Measurements from ENCODE around the gene ITGAX.

ITGAX gene

GRCh38 chr16:31397701-31398100 is 42.7 kb downstream of the ITGAX start:
- Histone ChIP-seq H3K4me3 (ENCODE audit: low read depth, low read length) (no peak overlapping the region), H3K27me3 (ENCODE audit: control insufficient read depth, insufficient read depth, low read length) (no peaks in the 10 kb centered on the region), H3K9me3 (ENCODE audit: control insufficient read depth, insufficient read depth, low read depth, low read length) (peaks cover 8% of the 10 kb centered on the region; the same call in 1 of the 2 replicates), H3K9ac (ENCODE audit: low read length) (no peak overlapping the region), H3K4me1 (ENCODE audit: control insufficient read depth, insufficient read depth, low read length) (peaks cover 4% of the 10 kb centered on the region; the same call in 1 of the 2 replicates), H3K27ac (ENCODE audit: low read depth, low read length) (no peak overlapping the region), H3K36me3 (ENCODE audit: control insufficient read depth, insufficient read depth, low read length) (no peaks in the 10 kb centered on the region)

DNA sequence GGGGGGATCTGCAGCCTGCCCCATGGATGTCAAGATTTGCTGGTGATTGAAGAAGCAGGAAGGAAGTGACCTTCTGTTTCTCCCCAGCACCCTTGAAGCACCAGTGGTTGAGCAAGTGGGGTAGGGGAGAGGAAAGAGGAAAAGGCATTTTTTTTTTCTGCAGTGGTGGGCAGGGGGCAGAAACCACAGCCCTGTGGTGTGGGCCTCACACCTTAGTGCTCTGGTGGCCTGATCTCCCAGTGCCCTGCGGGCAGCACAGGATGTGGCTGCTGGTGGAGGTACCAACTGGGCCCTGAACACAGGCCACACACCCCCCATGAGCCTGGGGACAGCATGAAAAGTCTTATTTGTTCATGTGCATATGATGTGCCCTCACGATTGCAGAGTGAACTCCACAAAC is 45.2 kb downstream of the ITGAX start:
- H3K4me3 ChIP-seq (ENCODE audit: low read depth, low read length) = no peak overlapping the region
- peaks cover 8% of the 10 kb centered on the region; the same call in 1 of the 2 replicates for H3K9me3 ChIP-seq (ENCODE audit: control insufficient read depth, insufficient read depth, low read depth, low read length)
- no peak overlapping the region for H3K9ac ChIP-seq (ENCODE audit: low read length)
- no peak overlapping the region for H3K27ac ChIP-seq (ENCODE audit: low read depth, low read length)
- H3K4me1 ChIP-seq (ENCODE audit: control insufficient read depth, insufficient read depth, low read length) = no peaks in the 10 kb centered on the region
- no peaks in the 10 kb centered on the region for H3K36me3 ChIP-seq (ENCODE audit: control insufficient read depth, insufficient read depth, low read length)
- H3K27me3 ChIP-seq (ENCODE audit: control insufficient read depth, insufficient read depth, low read length) = no peaks in the 10 kb centered on the region

GRCh38 chr16:31401436-31401835 is 46.5 kb downstream of the ITGAX start:
- H3K27ac ChIP-seq (ENCODE audit: low read depth, low read length) = no peak overlapping the region

GRCh38 chr16:31402687-31403086 is 47.7 kb downstream of the ITGAX start:
- H3K4me3 ChIP-seq (ENCODE audit: low read depth, low read length) = no peak overlapping the region

More at GRCh38 chr16:31401436-31401835, 46.5 kb downstream of the ITGAX start:
- Histone ChIP-seq H3K4me1 (ENCODE audit: control insufficient read depth, insufficient read depth, low read length) (no peaks in the 10 kb centered on the region), H3K9ac (ENCODE audit: low read length) (no peak overlapping the region), H3K36me3 (ENCODE audit: control insufficient read depth, insufficient read depth, low read length) (no peaks in the 10 kb centered on the region), H3K27me3 (ENCODE audit: control insufficient read depth, insufficient read depth, low read length) (no peaks in the 10 kb centered on the region), H3K9me3 (ENCODE audit: control insufficient read depth, insufficient read depth, low read depth, low read length) (peaks cover 8% of the 10 kb centered on the region; the same call in 1 of the 2 replicates), H3K4me3 (ENCODE audit: low read depth, low read length) (no peak overlapping the region)

GRCh38 chr16:31403590-31404352 is 48.8 kb downstream of the ITGAX start:
- H3K27me3 ChIP-seq (ENCODE audit: control insufficient read depth, insufficient read depth, low read length) = peaks cover 3% of the 10 kb centered on the region; the same call in 1 of the 2 replicates
- H3K4me3 ChIP-seq (ENCODE audit: low read depth, low read length) = no peak overlapping the region
- no peak overlapping the region for H3K9ac ChIP-seq (ENCODE audit: low read length)
- H3K27ac ChIP-seq (ENCODE audit: low read depth, low read length) = no peak overlapping the region
- H3K4me1 ChIP-seq (ENCODE audit: control insufficient read depth, insufficient read depth, low read length) = no peaks in the 10 kb centered on the region
- H3K9me3 ChIP-seq (ENCODE audit: control insufficient read depth, insufficient read depth, low read depth, low read length) = peaks cover 8% of the 10 kb centered on the region; the same call in 1 of the 2 replicates
- H3K36me3 ChIP-seq (ENCODE audit: control insufficient read depth, insufficient read depth, low read length) = no peaks in the 10 kb centered on the region

More at GRCh38 chr16:31402687-31403086, 47.7 kb downstream of the ITGAX start:
- H3K9ac ChIP-seq (ENCODE audit: low read length) = no peak overlapping the region
- H3K36me3 ChIP-seq (ENCODE audit: control insufficient read depth, insufficient read depth, low read length) = no peaks in the 10 kb centered on the region
- peaks cover 8% of the 10 kb centered on the region; the same call in 1 of the 2 replicates for H3K9me3 ChIP-seq (ENCODE audit: control insufficient read depth, insufficient read depth, low read depth, low read length)
- no peaks in the 10 kb centered on the region for H3K4me1 ChIP-seq (ENCODE audit: control insufficient read depth, insufficient read depth, low read length)
- H3K27ac ChIP-seq (ENCODE audit: low read depth, low read length) = no peak overlapping the region
- H3K27me3 ChIP-seq (ENCODE audit: control insufficient read depth, insufficient read depth, low read length) = peaks cover 3% of the 10 kb centered on the region; the same call in 1 of the 2 replicates

GRCh38 chr16:31404353-31405064 is 49.5 kb downstream of the ITGAX start:
- Histone ChIP-seq H3K9me3 (ENCODE audit: control insufficient read depth, insufficient read depth, low read depth, low read length) (peaks cover 5% of the 10 kb centered on the region; the same call in 1 of the 2 replicates), H3K4me1 (ENCODE audit: control insufficient read depth, insufficient read depth, low read length) (no peaks in the 10 kb centered on the region), H3K27ac (ENCODE audit: low read depth, low read length) (no peak overlapping the region), H3K27me3 (ENCODE audit: control insufficient read depth, insufficient read depth, low read length) (peaks cover 3% of the 10 kb centered on the region; the same call in 1 of the 2 replicates), H3K9ac (ENCODE audit: low read length) (no peak overlapping the region), H3K36me3 (ENCODE audit: control insufficient read depth, insufficient read depth, low read length) (no peaks in the 10 kb centered on the region), H3K4me3 (ENCODE audit: low read depth, low read length) (no peak overlapping the region)

DNA sequence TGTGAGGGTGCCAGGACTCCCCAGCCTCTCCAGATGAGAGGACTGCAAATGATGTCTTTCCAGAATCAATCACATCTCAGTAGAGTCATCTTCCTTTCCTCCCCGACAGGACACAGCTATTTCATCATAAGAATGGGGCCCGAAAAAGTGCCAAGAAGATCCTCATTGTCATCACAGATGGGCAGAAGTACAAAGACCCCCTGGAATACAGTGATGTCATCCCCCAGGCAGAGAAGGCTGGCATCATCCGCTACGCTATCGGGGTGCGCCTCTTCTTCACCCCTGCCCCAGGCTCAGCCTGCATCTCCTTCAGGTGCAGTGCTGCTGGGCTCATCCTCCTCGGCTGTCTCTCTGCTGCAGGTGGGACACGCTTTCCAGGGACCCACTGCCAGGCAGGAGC is 52.4 kb downstream of the ITGAX start:
- H3K27ac ChIP-seq (ENCODE audit: low read depth, low read length) = no peak overlapping the region
- no peak overlapping the region for H3K9ac ChIP-seq (ENCODE audit: low read length)
- H3K9me3 ChIP-seq (ENCODE audit: control insufficient read depth, insufficient read depth, low read depth, low read length) = no peaks in the 10 kb centered on the region
- no peaks in the 10 kb centered on the region for H3K4me1 ChIP-seq (ENCODE audit: control insufficient read depth, insufficient read depth, low read length)
- no peaks in the 10 kb centered on the region for H3K36me3 ChIP-seq (ENCODE audit: control insufficient read depth, insufficient read depth, low read length)
- no peak overlapping the region for H3K4me3 ChIP-seq (ENCODE audit: low read depth, low read length)
- peaks cover 3% of the 10 kb centered on the region; the same call in 1 of the 2 replicates for H3K27me3 ChIP-seq (ENCODE audit: control insufficient read depth, insufficient read depth, low read length)

DNA sequence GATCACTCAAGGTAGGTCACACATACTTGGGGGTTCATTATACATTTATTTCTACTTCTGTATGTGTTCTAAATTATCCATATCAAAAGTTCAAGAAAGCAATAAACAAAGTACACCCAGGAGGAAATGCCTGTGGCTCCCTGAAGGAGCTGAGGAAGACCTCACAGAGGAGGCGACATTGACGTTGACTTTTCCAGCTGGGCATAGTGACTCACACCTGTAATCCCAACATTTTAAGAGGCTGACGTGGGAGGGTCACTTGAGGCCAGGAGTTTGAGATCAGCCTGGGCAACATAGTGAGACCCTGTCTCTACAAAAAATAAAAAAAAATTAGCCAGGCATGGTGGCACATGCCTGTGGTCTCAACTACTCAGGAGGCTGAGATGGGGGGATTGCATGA is 54.5 kb downstream of the ITGAX start:
- peaks cover 3% of the 10 kb centered on the region; the same call in 1 of the 2 replicates for H3K27me3 ChIP-seq (ENCODE audit: control insufficient read depth, insufficient read depth, low read length)
- no peaks in the 10 kb centered on the region for H3K9me3 ChIP-seq (ENCODE audit: control insufficient read depth, insufficient read depth, low read depth, low read length)
- H3K27ac ChIP-seq (ENCODE audit: low read depth, low read length) = no peak overlapping the region
- no peak overlapping the region for H3K9ac ChIP-seq (ENCODE audit: low read length)
- H3K36me3 ChIP-seq (ENCODE audit: control insufficient read depth, insufficient read depth, low read length) = no peaks in the 10 kb centered on the region
- no peak overlapping the region for H3K4me3 ChIP-seq (ENCODE audit: low read depth, low read length)
- no peaks in the 10 kb centered on the region for H3K4me1 ChIP-seq (ENCODE audit: control insufficient read depth, insufficient read depth, low read length)

GRCh38 chr16:31410082-31410481 is 55.1 kb downstream of the ITGAX start:
- peaks cover 3% of the 10 kb centered on the region; the same call in 1 of the 2 replicates for H3K27me3 ChIP-seq (ENCODE audit: control insufficient read depth, insufficient read depth, low read length)
- no peaks in the 10 kb centered on the region for H3K36me3 ChIP-seq (ENCODE audit: control insufficient read depth, insufficient read depth, low read length)
- H3K9ac ChIP-seq (ENCODE audit: low read length) = no peak overlapping the region
- H3K9me3 ChIP-seq (ENCODE audit: control insufficient read depth, insufficient read depth, low read depth, low read length) = no peaks in the 10 kb centered on the region
- no peak overlapping the region for H3K4me3 ChIP-seq (ENCODE audit: low read depth, low read length)
- H3K4me1 ChIP-seq (ENCODE audit: control insufficient read depth, insufficient read depth, low read length) = no peaks in the 10 kb centered on the region
- H3K27ac ChIP-seq (ENCODE audit: low read depth, low read length) = no peak overlapping the region

DNA sequence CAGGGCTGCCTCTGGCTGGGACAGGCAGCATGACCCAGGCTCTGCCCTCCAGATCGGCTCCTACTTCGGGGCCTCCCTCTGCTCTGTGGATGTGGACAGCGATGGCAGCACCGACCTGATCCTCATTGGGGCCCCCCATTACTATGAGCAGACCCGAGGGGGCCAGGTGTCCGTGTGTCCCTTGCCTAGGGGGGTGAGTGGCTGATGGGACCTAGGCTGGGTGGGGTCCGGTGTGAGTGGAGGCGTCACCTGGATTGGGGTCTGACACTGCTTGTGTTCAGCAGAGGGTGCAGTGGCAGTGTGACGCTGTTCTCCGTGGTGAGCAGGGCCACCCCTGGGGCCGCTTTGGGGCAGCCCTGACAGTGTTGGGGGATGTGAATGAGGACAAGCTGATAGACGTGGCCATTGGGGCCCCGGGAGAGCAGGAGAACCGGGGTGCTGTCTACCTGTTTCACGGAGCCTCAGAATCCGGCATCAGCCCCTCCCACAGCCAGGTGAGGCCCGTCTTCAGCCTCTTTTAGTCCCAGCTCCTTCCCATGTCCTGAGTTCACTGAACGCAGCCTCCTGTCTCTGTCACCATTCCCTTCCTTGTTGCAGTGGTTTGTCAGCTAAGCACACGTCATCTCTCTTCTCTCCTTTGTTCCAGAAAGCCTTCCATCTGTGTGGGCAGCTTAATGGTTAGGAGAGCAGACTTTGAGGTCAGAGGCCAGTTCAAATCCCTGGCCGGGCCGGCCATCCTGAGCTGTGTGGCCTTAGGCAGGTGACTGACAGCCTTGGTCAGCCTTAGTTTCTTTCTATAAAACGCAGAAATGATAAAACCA is 56.3 kb downstream of the ITGAX start:
- Histone ChIP-seq H3K9me3 (ENCODE audit: control insufficient read depth, insufficient read depth, low read depth, low read length) (no peaks in the 10 kb centered on the region), H3K9ac (ENCODE audit: low read length) (no peak overlapping the region), H3K4me1 (ENCODE audit: control insufficient read depth, insufficient read depth, low read length) (no peaks in the 10 kb centered on the region), H3K36me3 (ENCODE audit: control insufficient read depth, insufficient read depth, low read length) (no peaks in the 10 kb centered on the region), H3K4me3 (ENCODE audit: low read depth, low read length) (no peak overlapping the region), H3K27ac (ENCODE audit: low read depth, low read length) (no peak overlapping the region), H3K27me3 (ENCODE audit: control insufficient read depth, insufficient read depth, low read length) (peaks cover 13% of the 10 kb centered on the region; the same call in 1 of the 2 replicates)
